ENCODE measurements around the gene FAH.
"Not testable (repeated sequence)": the region's sequence is repeated elsewhere in the genome, so short reads cannot be mapped to it uniquely, and the experiment has no call there.

Gene FAH

DNA sequence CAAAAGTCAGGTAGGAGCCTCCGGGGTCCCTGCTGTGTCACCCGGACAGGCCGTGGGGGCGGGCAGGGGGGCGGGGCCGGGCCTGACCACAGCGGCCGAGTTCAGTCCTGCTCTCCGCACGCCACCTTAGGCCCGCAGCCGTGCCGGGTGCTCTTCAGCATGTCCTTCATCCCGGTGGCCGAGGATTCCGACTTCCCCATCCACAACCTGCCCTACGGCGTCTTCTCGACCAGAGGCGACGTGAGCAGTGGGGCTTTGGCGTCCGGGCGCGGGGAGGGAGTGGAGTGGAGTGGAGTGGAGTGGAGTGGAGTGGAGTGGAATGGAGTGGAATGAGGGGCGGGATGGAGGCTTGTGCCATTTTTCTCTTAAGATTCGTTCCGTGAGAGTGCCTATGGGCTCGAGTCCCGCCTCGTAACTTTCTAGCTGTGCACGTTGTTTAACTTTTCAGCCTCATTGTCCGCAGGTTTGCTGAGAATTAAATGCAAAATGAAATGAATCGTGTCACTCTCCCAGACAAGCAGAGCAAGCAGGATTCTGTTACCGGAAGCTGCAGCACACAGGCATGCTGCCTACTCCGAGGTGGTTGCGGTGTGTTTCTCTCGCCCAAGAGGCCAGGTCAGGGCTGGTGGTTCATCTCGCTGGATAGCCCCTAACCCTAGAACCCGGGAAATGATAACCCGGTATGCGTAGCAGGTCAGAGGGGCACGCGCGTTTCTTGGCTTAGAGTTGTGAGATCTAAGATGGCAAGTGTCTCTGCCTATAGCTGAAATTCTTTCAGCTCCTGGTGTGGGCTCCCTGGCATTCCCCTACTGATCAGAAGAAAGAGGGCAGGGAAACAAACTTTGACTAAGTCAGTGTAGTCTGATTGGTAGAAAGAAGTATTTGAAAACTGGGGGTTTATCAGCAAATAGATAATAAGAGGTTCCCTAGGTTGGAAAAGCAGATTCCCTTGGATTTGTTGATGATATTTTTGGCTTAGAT, at the start of gene FAH:
Gene FAH, plus strand, starts transcription at position 104 of the 981 bp plus-strand sequence. Its CDS starts 56 bp downstream, at position 160.
- peak within 1 kb of the TSS; percentile 90 for H3K27ac Mint-ChIP-seq
- peak within 1 kb of the TSS; percentile 91 for H3K4me3 Mint-ChIP-seq
- H3K36me3 Mint-ChIP-seq (ENCODE audit: low read depth), result no peaks in the 10 kb centered on the region
- no peaks in the 10 kb centered on the region for H3K27me3 Mint-ChIP-seq
- DNase-seq, result peak; percentile 55
- peaks cover 29% of the 10 kb centered on the region for H3K4me1 Mint-ChIP-seq
- ATAC-seq, result peak; percentile 75
- no peaks in the 10 kb centered on the region for H3K9me3 Mint-ChIP-seq

GRCh38 chr15:80105193-80105592, 47.6 kb upstream of the FAH start:
- no peak overlapping the region for H3K27ac Mint-ChIP-seq
- H3K9me3 Mint-ChIP-seq, result no peaks in the 10 kb centered on the region
- no peak overlapping the region for H3K4me3 Mint-ChIP-seq
- DNase-seq, result no peak
- H3K4me1 Mint-ChIP-seq, result peaks cover 45% of the 10 kb centered on the region
- no peaks in the 10 kb centered on the region for H3K27me3 Mint-ChIP-seq
- H3K36me3 Mint-ChIP-seq (ENCODE audit: low read depth), result peaks cover 8% of the 10 kb centered on the region
- ATAC-seq, result no peak

DNA sequence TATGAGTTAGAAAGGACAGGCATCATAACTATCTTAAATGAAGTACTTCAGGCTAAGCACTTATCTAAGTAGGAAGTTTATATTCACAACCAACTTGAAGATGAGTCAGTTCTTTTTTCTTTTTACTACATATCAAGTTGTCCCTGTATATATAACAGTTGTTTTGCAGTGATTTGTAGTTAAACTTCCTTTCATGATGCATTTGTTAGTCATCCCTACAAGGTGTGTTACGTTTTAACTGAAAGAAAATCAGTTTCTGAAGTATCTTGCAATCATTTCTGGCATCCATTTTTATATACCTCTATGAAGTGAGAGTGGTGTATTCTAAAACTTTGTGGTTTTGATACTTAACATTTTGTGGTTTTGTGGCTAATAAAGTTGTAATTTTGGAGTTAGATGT, 47.2 kb upstream of the FAH start:
- peaks cover 49% of the 10 kb centered on the region for H3K4me1 Mint-ChIP-seq
- no peaks in the 10 kb centered on the region for H3K9me3 Mint-ChIP-seq
- peak overlapping the region; percentile 11 for H3K27ac Mint-ChIP-seq
- DNase-seq (no peak), ATAC-seq (peak; percentile 65)
- H3K4me3 Mint-ChIP-seq, result no peak overlapping the region
- no peaks in the 10 kb centered on the region for H3K27me3 Mint-ChIP-seq
- peaks cover 8% of the 10 kb centered on the region for H3K36me3 Mint-ChIP-seq (ENCODE audit: low read depth)

GRCh38 chr15:80106051-80106450, 46.7 kb upstream of the FAH start:
- no peak for DNase-seq
- H3K9me3 Mint-ChIP-seq, result no peaks in the 10 kb centered on the region
- peaks cover 6% of the 10 kb centered on the region for H3K36me3 Mint-ChIP-seq (ENCODE audit: low read depth)
- no peaks in the 10 kb centered on the region for H3K27me3 Mint-ChIP-seq
- ATAC-seq, result no peak
- peaks cover 54% of the 10 kb centered on the region for H3K4me1 Mint-ChIP-seq
- H3K27ac Mint-ChIP-seq, result peak overlapping the region; percentile 11
- no peak overlapping the region for H3K4me3 Mint-ChIP-seq

GRCh38 chr15:80107204-80107603, 45.6 kb upstream of the FAH start:
- H3K4me3 Mint-ChIP-seq, result no peak overlapping the region
- no peaks in the 10 kb centered on the region for H3K9me3 Mint-ChIP-seq
- ATAC-seq (no peak), DNase-seq (no peak)
- H3K27ac Mint-ChIP-seq, result no peak overlapping the region
- peaks cover 53% of the 10 kb centered on the region for H3K4me1 Mint-ChIP-seq
- no peaks in the 10 kb centered on the region for H3K27me3 Mint-ChIP-seq
- peaks cover 2% of the 10 kb centered on the region for H3K36me3 Mint-ChIP-seq (ENCODE audit: low read depth)

DNA sequence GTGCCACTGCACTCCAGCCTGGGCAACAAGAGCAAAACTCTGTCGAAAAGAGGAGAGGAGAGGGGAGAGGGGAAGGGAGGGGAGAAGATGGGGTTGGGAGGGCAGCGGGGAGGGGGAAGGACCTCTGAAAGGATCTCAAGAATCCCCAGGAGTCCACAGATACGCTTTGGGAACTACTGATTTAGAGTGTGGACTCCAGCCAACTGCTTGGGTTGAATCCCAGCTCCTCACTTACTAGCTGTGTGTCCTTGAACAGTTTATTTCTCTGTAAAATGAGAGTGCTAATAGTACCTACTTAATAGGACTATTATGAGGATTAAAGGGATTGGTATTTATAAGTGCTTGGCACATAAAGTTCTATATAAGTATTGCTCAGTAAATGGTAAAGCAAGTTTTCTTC, 45.0 kb upstream of the FAH start:
- H3K27ac Mint-ChIP-seq, result no peak overlapping the region
- DNase-seq (no peak), ATAC-seq (no peak)
- H3K4me1 Mint-ChIP-seq, result peaks cover 51% of the 10 kb centered on the region
- peaks cover 2% of the 10 kb centered on the region for H3K36me3 Mint-ChIP-seq (ENCODE audit: low read depth)
- no peak overlapping the region for H3K4me3 Mint-ChIP-seq
- no peaks in the 10 kb centered on the region for H3K27me3 Mint-ChIP-seq
- H3K9me3 Mint-ChIP-seq, result no peaks in the 10 kb centered on the region

DNA sequence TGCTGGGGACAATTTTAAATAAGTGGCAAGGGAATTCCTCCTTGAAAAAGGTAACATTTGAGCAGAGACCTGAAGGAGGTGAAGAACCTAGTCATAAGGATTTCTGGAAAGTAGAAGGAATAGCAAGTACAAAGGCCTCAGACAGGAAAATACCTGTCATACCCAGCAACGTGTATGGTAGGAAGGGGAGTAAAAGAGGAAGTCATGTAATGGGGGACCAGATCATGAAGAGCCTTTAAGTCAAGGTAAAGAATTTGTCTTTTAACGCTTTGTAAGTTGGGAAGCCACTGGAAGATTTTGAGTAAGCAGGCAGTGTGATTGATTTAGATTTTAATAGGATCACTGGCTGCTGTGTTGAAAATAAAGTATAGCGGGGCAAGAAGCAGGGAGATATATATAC, 43.4 kb upstream of the FAH start:
- Mint-ChIP-seq H3K9me3 (no peaks in the 10 kb centered on the region), H3K36me3 (ENCODE audit: low read depth) (peaks cover 1% of the 10 kb centered on the region), H3K4me3 (no peak overlapping the region), H3K27ac (no peak overlapping the region), H3K4me1 (peaks cover 54% of the 10 kb centered on the region), H3K27me3 (no peaks in the 10 kb centered on the region)
- ATAC-seq (no peak), DNase-seq (no peak)

DNA sequence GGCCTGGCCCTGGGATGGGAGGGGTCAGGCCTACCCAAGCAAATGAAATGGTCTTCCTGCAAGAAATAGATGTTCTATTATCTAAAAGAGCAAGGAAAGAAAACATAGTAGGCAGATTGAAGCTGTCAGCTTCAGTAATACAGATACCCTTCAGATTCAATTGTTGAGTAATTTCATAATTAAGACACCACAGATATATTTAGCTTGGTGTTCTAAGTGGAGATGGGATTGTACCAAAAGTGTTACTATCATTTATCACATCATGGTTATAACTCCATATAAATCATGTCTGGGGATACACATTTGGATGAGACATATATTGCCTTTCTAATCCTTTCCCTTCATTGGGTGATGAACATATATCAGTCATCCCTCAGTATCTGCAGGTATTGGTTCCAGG, 41.9 kb upstream of the FAH start:
- Mint-ChIP-seq H3K4me3 (no peak overlapping the region), H3K4me1 (peaks cover 41% of the 10 kb centered on the region), H3K27ac (no peak overlapping the region), H3K9me3 (no peaks in the 10 kb centered on the region), H3K36me3 (ENCODE audit: low read depth) (no peaks in the 10 kb centered on the region), H3K27me3 (no peaks in the 10 kb centered on the region)
- DNase-seq, result no peak
- no peak for ATAC-seq

- peaks cover 31% of the 10 kb centered on the region for H3K4me1 Mint-ChIP-seq
- H3K27me3 Mint-ChIP-seq, result no peaks in the 10 kb centered on the region
- no peak for ATAC-seq
- DNase-seq, result no peak
- H3K4me3 Mint-ChIP-seq, result no peak overlapping the region
- no peaks in the 10 kb centered on the region for H3K9me3 Mint-ChIP-seq
- H3K27ac Mint-ChIP-seq, result no peak overlapping the region
- no peaks in the 10 kb centered on the region for H3K36me3 Mint-ChIP-seq (ENCODE audit: low read depth)
Observed at GRCh38 chr15:80114114-80114513, 38.7 kb upstream of the FAH start.

- H3K36me3 Mint-ChIP-seq (ENCODE audit: low read depth), result no peaks in the 10 kb centered on the region
- DNase-seq (no peak), ATAC-seq (no peak)
- H3K4me3 Mint-ChIP-seq, result no peak overlapping the region
- H3K9me3 Mint-ChIP-seq, result no peaks in the 10 kb centered on the region
- peaks cover 22% of the 10 kb centered on the region for H3K4me1 Mint-ChIP-seq
- H3K27ac Mint-ChIP-seq, result no peak overlapping the region
- H3K27me3 Mint-ChIP-seq, result no peaks in the 10 kb centered on the region
Observed at GRCh38 chr15:80115021-80115420, 37.8 kb upstream of the FAH start.

GRCh38 chr15:80118956-80119355, 33.8 kb upstream of the FAH start:
- Mint-ChIP-seq H3K4me3 (no peak overlapping the region), H3K9me3 (no peaks in the 10 kb centered on the region)

DNA sequence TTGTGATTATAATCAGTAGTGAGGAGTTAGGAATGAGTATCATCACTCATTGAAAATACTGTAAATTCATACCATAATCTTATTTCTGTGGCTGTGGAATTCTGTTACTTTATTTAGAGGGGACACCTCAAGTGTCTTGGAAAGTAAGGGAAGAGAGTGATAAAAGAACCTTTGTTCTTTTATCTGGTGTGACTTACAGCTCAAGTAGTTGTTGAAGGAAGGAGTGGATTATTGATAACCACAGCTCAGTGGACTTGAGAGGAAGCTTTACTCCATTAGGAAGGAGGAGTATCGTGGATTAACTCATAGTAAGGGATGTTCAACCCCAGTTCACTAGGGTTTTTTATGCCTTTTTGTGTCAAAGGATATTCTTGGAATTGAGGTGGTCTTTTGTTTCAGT, 32.2 kb upstream of the FAH start:
- peaks cover 14% of the 10 kb centered on the region for H3K36me3 Mint-ChIP-seq (ENCODE audit: low read depth)

More at GRCh38 chr15:80118956-80119355, 33.8 kb upstream of the FAH start:
- Mint-ChIP-seq H3K36me3 (ENCODE audit: low read depth) (peaks cover 11% of the 10 kb centered on the region), H3K27ac (no peak overlapping the region), H3K27me3 (no peaks in the 10 kb centered on the region), H3K4me1 (peaks cover 2% of the 10 kb centered on the region)
- DNase-seq (no peak), ATAC-seq (no peak)

DNA sequence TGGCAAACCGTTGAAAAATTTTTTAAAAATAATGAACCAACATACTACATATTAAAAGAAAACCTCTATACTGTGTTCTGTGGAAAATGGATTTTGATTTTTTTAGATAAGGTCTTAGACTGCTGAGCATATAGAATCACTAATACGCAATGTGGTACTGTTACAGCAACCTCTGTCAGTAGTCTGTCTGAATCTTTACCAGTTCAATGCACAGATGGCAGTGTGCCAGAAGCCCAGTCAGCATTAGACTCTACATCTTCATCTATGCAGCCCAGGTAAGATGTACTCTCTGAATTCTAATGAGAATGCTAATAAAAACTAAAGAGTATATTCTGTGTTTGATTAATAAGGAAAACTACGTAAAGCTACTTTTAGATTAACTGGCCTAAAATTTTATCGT, 31.3 kb upstream of the FAH start:
- DNase-seq (no peak), ATAC-seq (no peak)
- no peaks in the 10 kb centered on the region for H3K9me3 Mint-ChIP-seq
- no peak overlapping the region for H3K4me3 Mint-ChIP-seq
- no peaks in the 10 kb centered on the region for H3K4me1 Mint-ChIP-seq
- H3K27ac Mint-ChIP-seq, result no peak overlapping the region
- peaks cover 21% of the 10 kb centered on the region for H3K36me3 Mint-ChIP-seq (ENCODE audit: low read depth)
- no peaks in the 10 kb centered on the region for H3K27me3 Mint-ChIP-seq

More for the DNA sequence above, 32.2 kb upstream of the FAH start:
- ATAC-seq (no peak), DNase-seq (no peak)
- Mint-ChIP-seq H3K27ac (no peak overlapping the region), H3K4me3 (no peak overlapping the region), H3K9me3 (no peaks in the 10 kb centered on the region), H3K4me1 (no peaks in the 10 kb centered on the region), H3K27me3 (no peaks in the 10 kb centered on the region)

DNA sequence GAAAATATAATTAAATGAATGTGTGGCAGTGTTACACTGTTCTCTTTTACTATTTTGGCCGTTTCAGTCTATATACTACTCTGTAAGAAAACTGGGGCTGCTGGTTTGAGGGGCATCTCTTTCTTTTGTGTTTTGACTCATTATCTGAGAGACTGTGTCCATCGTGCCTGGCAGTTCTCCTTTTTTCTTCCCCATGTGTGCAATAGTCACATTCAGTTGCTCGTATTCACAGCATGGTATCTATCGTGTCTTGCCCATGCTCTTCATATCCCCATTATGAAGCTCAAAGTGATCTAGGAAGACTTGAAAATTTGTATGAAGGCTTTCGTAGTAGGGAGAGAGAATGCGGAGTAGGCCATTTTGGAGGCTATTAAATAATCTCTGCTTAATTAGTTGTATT, 29.8 kb upstream of the FAH start:
- ATAC-seq, result no peak
- H3K27me3 Mint-ChIP-seq, result no peaks in the 10 kb centered on the region
- H3K4me3 Mint-ChIP-seq, result no peak overlapping the region
- H3K9me3 Mint-ChIP-seq, result no peaks in the 10 kb centered on the region
- H3K4me1 Mint-ChIP-seq, result no peaks in the 10 kb centered on the region
- H3K36me3 Mint-ChIP-seq (ENCODE audit: low read depth), result peaks cover 22% of the 10 kb centered on the region
- no peak for DNase-seq
- H3K27ac Mint-ChIP-seq, result no peak overlapping the region

DNA sequence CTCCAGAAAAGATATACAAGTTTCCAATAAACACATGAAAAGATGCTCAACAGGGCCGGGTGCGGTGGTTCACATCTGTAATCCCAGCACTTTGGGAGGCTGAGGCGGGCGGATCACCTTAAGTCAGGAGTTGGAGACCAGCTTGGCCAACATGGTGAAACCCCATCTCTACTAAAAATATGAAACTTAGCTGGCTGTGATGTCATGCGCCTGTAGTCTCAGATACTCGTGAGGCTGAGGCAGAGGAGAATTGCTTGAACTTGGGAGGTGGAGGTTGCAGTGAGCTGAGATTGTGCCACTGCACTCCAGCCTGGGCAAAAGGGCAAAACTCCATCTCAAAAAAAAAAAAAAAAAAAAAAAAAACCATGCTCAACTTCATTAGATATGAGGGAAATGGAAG, 25.5 kb upstream of the FAH start:
- H3K4me1 Mint-ChIP-seq, H3K4me3 Mint-ChIP-seq: not testable (repeated sequence)
- H3K36me3 Mint-ChIP-seq (ENCODE audit: low read depth), result peaks cover 19% of the 10 kb centered on the region

More for the DNA sequence above, 25.5 kb upstream of the FAH start:
- not testable (repeated sequence) for ATAC-seq, H3K27ac Mint-ChIP-seq, H3K9me3 Mint-ChIP-seq, DNase-seq, H3K27me3 Mint-ChIP-seq

Measured in activated naive CD8-positive, alpha-beta T cell treated with anti-CD3 and anti-CD28 coated beads, Interleukin-2, amount 50 U/mL, for 24 hours (primary cell).